K562 (cell line): ENCODE data around the gene CLASP1. TPM values are rescaled to one million over a fixed set of nuclear protein-coding genes. Genes with fewer than 3 reads are reported as not detected.

ENCODE experiments used
- ATAC-seq: fragments of 200-7000 bp; cut with Tn5 transposase; 3 replicates; pipeline ENCODE4 v1.9.1; 2020; ENCODE audit warnings: moderate library complexity
- BruUV-seq: library from RNA; stranded (reverse); fragments of 400-500 nt; replicated peaks from 2 replicates; lab custom pipeline; 2021; lab: Mats Ljungman, UMichigan
- CTCF ChIA-PET: fragments of 300-600 bp; formaldehyde crosslinking; extraction: SDS; loops from one replicate; lab custom pipeline; 2021; ENCODE audit warnings: low intra/inter-chr PET ratio; lab: Yijun Ruan, JAX
- POLR2A ChIA-PET: fragments of 300-600, 350-650 bp; sonication (Branson Sonifier 250); formaldehyde crosslinking; extraction: SDS; loops from one replicate; lab custom pipeline; 2021; ENCODE audit warnings: antibody characterized with exemption, inconsistent platforms; lab: Yijun Ruan, JAX
- DNase-seq, 4 experiments: peaks; one replicate each; pipeline versions ENCODE4 v3.0.0 to v3.0.0-alpha.2; 2011 to 2018; ENCODE audit warnings: low spot score in 3 of 4, mixed read lengths in 3 of 4; ENCODE audit errors: extremely low read depth in 1 of 4
- FAIRE-seq: peaks from 2 replicates; lab custom pipeline; 2011; peaks lifted over from hg19 to GRCh38; lab: Jason Lieb, UNC
- H2AFZ ChIP-seq: 2 replicates; pipeline ENCODE4 v1.6.0; 2011; ENCODE audit warnings: low read depth, low read length, control low read depth, inconsistent platforms
- H3K27ac ChIP-seq: fragments of 200-600 bp; 3 replicates; pipeline ENCODE4 v1.8.0; 2011; ENCODE audit warnings: low read depth, mild to moderate bottlenecking, control low read depth, inconsistent platforms, low read length, moderate library complexity, mixed read lengths; ENCODE audit errors: extremely low read depth
- H3K27me3 ChIP-seq, 2 experiments: fragments of 300-600 bp in 1 of 2; 2 replicates in 1 of 2; 3 replicates in 1 of 2; pipeline versions ENCODE4 v1.6.0 to v1.8.0; 2011; ENCODE audit warnings: inconsistent platforms in 2 of 2, low read length in 2 of 2, mild to moderate bottlenecking in 1 of 2, mixed read lengths in 1 of 2, moderate library complexity in 1 of 2; ENCODE audit not compliant: control insufficient read depth in 2 of 2, insufficient read depth in 2 of 2
- H3K36me3 ChIP-seq: fragments of 300-600 bp; 3 replicates; pipeline ENCODE4 v1.8.0; 2011; ENCODE audit warnings: mild to moderate bottlenecking, low read length, inconsistent platforms; ENCODE audit not compliant: control insufficient read depth, insufficient read depth
- H3K4me1 ChIP-seq, 2 experiments: fragments of 200-600 bp in 1 of 2; replicated peaks in 1 of 2; 2 replicates in 1 of 2; 3 replicates in 1 of 2; pipeline versions ENCODE4 v1.5.1 to v1.8.0; 2011; ENCODE audit warnings: inconsistent platforms in 2 of 2, low read length in 2 of 2, mild to moderate bottlenecking in 1 of 2, mixed read lengths in 1 of 2, moderate library complexity in 1 of 2; ENCODE audit not compliant: control insufficient read depth in 2 of 2, insufficient read depth in 2 of 2
- H3K4me2 ChIP-seq: 2 replicates; pipeline ENCODE4 v1.6.1; 2011; ENCODE audit warnings: low read length, control low read depth, inconsistent platforms, mixed read lengths; ENCODE audit not compliant: insufficient read depth
- H3K4me3 ChIP-seq: fragments of 200-600 bp; sonication (generic), shearing (Covaris generic); 2 replicates; pipeline ENCODE4 v1.5.1; 2016; ENCODE audit warnings: control low read depth, inconsistent platforms
- H3K79me2 ChIP-seq: fragments of 200-600 bp; 3 replicates; pipeline ENCODE4 v1.8.0; 2011; ENCODE audit warnings: low read length, inconsistent platforms; ENCODE audit not compliant: control insufficient read depth, insufficient read depth
- H3K9ac ChIP-seq, 2 experiments: 2 replicates each; pipeline versions ENCODE4 v1.6.0 to v1.6.1; 2011; ENCODE audit warnings: low read depth in 2 of 2, low read length in 2 of 2, control low read depth in 1 of 2, inconsistent platforms in 1 of 2, mild to moderate bottlenecking in 1 of 2, mixed read lengths in 1 of 2; ENCODE audit not compliant: insufficient read depth in 1 of 2
- H3K9me1 ChIP-seq: one replicate; pipeline ENCODE4 v1.6.0; 2011; ENCODE audit warnings: inconsistent platforms, mild to moderate bottlenecking, low read length, moderate library complexity; ENCODE audit not compliant: control insufficient read depth, insufficient read depth
- H3K9me3 ChIP-seq: replicated peaks from 2 replicates; pipeline ENCODE4 v1.5.1; 2011; ENCODE audit warnings: low read depth, low read length, inconsistent platforms; ENCODE audit not compliant: control insufficient read depth, insufficient read depth
- H4K20me1 ChIP-seq: replicated peaks from 2 replicates; pipeline ENCODE4 v1.6.1; 2011; ENCODE audit warnings: low read length, inconsistent platforms, mixed read lengths; ENCODE audit not compliant: control insufficient read depth, insufficient read depth
- CBFA2T2 ChIP-seq: fragments of 450-650 bp; conservative IDR thresholded peaks from 2 replicates; pipeline ENCODE4 v1.6.1; 2017; ENCODE audit warnings: mild to moderate bottlenecking
- CHD1 ChIP-seq: fragments of 200-600 bp; sonication (generic); IDR thresholded peaks from one replicate; pipeline ENCODE4 v1.6.1; 2012; ENCODE audit warnings: mild to moderate bottlenecking, moderate library complexity, low read length, inconsistent platforms
- FIP1L1 ChIP-seq: fragments of 200-400 bp; formaldehyde crosslinking; IDR thresholded peaks from 2 replicates; pipeline ENCODE4 v1.6.1; 2018; ENCODE audit warnings: mild to moderate bottlenecking, low read depth, low read length; ENCODE audit not compliant: poor library complexity, severe bottlenecking
- MAFK ChIP-seq: IDR thresholded peaks from 2 replicates; pipeline ENCODE4 v1.6.1; 2011; ENCODE audit warnings: low read length, improper control_type of control experiment
- NFIX ChIP-seq: fragments of 250-450 bp; sonication (Bioruptor Pico); IDR thresholded peaks from 2 replicates; pipeline ENCODE4 v1.4.0; 2020; ENCODE audit warnings: low read depth, mild to moderate bottlenecking, moderate library complexity
- PYGO2 ChIP-seq: fragments of 450-650 bp; IDR thresholded peaks from 2 replicates; pipeline ENCODE4 v1.6.1; 2016; ENCODE audit warnings: mild to moderate bottlenecking, missing genetic modification characterization, moderate library complexity, missing compliant biosample characterization
- SMARCA5 ChIP-seq: fragments of 450-650 bp; IDR thresholded peaks from 2 replicates; pipeline ENCODE4 v1.6.1; 2016
- TAF1 ChIP-seq: IDR thresholded peaks from 2 replicates; pipeline ENCODE4 v1.6.1; 2011; ENCODE audit warnings: mild to moderate bottlenecking, low read length, moderate library complexity; ENCODE audit not compliant: insufficient read depth, control insufficient read depth, severe bottlenecking; ENCODE audit errors: extremely low read depth
- ZC3H4 ChIP-seq: sonication (generic); formaldehyde crosslinking; IDR thresholded peaks from 2 replicates; pipeline ENCODE4 v1.9.0; 2021; ENCODE audit warnings: missing genetic modification reagents, borderline replicate concordance
- ZEB2 ChIP-seq: fragments of 450-650 bp; IDR thresholded peaks from 2 replicates; pipeline ENCODE4 v1.6.1; 2016
- ZNF12 ChIP-seq: sonication (generic); formaldehyde crosslinking; IDR thresholded peaks from 2 replicates; pipeline ENCODE4 v1.4.0; 2020; ENCODE audit warnings: mild to moderate bottlenecking, missing genetic modification reagents
- ZNF639 ChIP-seq, 2 experiments: fragments of 200-800 bp in 1 of 2; sonication (Bioruptor generic) in 1 of 2; sonication (generic) in 1 of 2; formaldehyde crosslinking in 1 of 2; IDR thresholded peaks in 1 of 2; conservative IDR thresholded peaks in 1 of 2; 2 replicates each; pipeline versions ENCODE4 v1.5.0 to v1.6.1; 2016 to 2020; ENCODE audit warnings: missing compliant biosample characterization in 1 of 2, missing genetic modification characterization in 1 of 2, missing genetic modification reagents in 1 of 2
- WGBS: fragments of 100-300 bp; shearing (Covaris generic); methylation state at CpG from one replicate; pipeline ENCODE4 v1.1.6; 2016; ENCODE audit warnings: low coverage, mixed read lengths; ENCODE audit not compliant: insufficient coverage; ENCODE audit errors: missing lambda C conversion rate; 5-methylcytosine and 5-hydroxymethylcytosine counted together
- in situ Hi-C: fragments of 300-500 bp; cut with MboI; formaldehyde crosslinking; loops from 4 replicates; pipeline ENCODE4 v1.15.0; 2018; ENCODE audit warnings: inconsistent platforms, mixed read lengths
- intact Hi-C: fragments of 100-400 bp; cut with micrococcal nuclease; formaldehyde crosslinking; loops from 2 replicates; pipeline ENCODE4 v1.14.2; 2022
- polyA plus RNA-seq, 8 experiments: library from polyadenylated mRNA; depleted of rRNA in 4 of 8; stranded (reverse) in 5 of 8; unstranded in 3 of 8; fragments of >200 nt; fragmentation: Nextera tagmentation in 2 of 8; fragmentation: Illumina TruSeq in 1 of 8; extraction: Ambion mirVana in 2 of 8; extraction: Trizol in 1 of 8; gene quantifications; 2 replicates each; pipeline versions ENCODE4 v1.2.1 to v1.2.3, GENCODE V29; 2011 to 2014; ENCODE audit warnings: inconsistent platforms in 1 of 8, missing spikeins in 1 of 8
- total RNA-seq, 7 experiments: library from RNA; depleted of rRNA in 6 of 7; stranded (reverse); fragments of >200 nt in 6 of 7; fragmentation: Illumina TruSeq in 2 of 7; extraction: Trizol in 2 of 7; gene quantifications; 2 replicates each; pipeline versions ENCODE4 v1.2.1 to v1.2.3, GENCODE V29; 2011 to 2021; ENCODE audit warnings: low replicate concordance in 1 of 7
- TF ChIP-seq, protein P1 (sequence below): fragments of 450-650 bp; IDR thresholded peaks from 2 replicates; pipeline ENCODE4 v1.6.1; 2016; ENCODE audit warnings: missing biosample characterization, missing genetic modification characterization
- TF ChIP-seq, protein P2 (sequence below): fragments of 450-650 bp; IDR thresholded peaks from 2 replicates; pipeline ENCODE4 v1.7.0; 2016; ENCODE audit warnings: borderline replicate concordance
- TF ChIP-seq, protein P3 (sequence below): fragments of 450-650 bp; IDR thresholded peaks from 2 replicates; pipeline ENCODE4 v1.6.1; 2018; ENCODE audit not compliant: partially characterized antibody

CLASP1 gene
- total and polyA plus RNA-seq, 9 of the 15 experiments (the other 6 are each of a cell fraction or from before 2014, with no cell fraction given): 1.7 to 40.3 (median 20.7) TPM

GRCh38 chr2:121346859-121347258 lies 302.4 kb downstream of the CLASP1 start:
- WGBS: 88% methylated on average over 8 of the region's 8 CpGs
- no peak for FAIRE-seq
- ChIA-PET POLR2A (interaction anchor here (0.6 to 1.9 kb wide), 4 partner anchors 9 to 93 kb away, joined by 3 to 6 read pairs (median 4); no protein-coding TSS in a partner anchor), CTCF (no interaction called here)
- H3K36me3 ChIP-seq: peaks cover 64% of the 10 kb centered on the region; the same call in 2 of the 3 replicates
- no TSS peak for BruUV-seq
- H3K9me3 ChIP-seq: no peaks in the 10 kb centered on the region
- no peak for DNase-seq
- H3K9me1 ChIP-seq: no peaks in the 10 kb centered on the region
- H3K9ac ChIP-seq: no peak overlapping the region
- no peaks in the 10 kb centered on the region for H3K27me3 ChIP-seq
- H3K27ac ChIP-seq: no peak overlapping the region
- no peaks in the 10 kb centered on the region for H3K79me2 ChIP-seq
- intact Hi-C loops: no loop called here
- no peaks in the 10 kb centered on the region for H4K20me1 ChIP-seq
- H3K4me1 ChIP-seq: no peaks in the 10 kb centered on the region
- H3K4me2 ChIP-seq: no peak overlapping the region
- H2AFZ ChIP-seq: no peak overlapping the region
- no peak overlapping the region for H3K4me3 ChIP-seq
- no peak for ATAC-seq
- in situ Hi-C loops: loop anchor here (25.0 kb wide), 1 partner anchor 660 kb away; no protein-coding TSS in a partner anchor
- TF ChIP-seq TAF1 (no peak), NFIX (CRISPR knock-in tag) (no peak), ZC3H4 (CRISPR knock-in tag) (no peak), CHD1 (no peak), ZNF639 (CRISPR knock-in tag; conservative IDR thresholded peaks at IDR 0.05 in 1 of 2, IDR thresholded peaks at IDR 0.05 in 1 of 2) (no peak), ZEB2 (no peak), FIP1L1 (no peak), PYGO2 (tag) (no peak), MAFK (no peak), SMARCA5 (no peak), ZNF12 (CRISPR knock-in tag) (no peak), CBFA2T2 (no peak)
- TF ChIP-seq, protein P1, sequence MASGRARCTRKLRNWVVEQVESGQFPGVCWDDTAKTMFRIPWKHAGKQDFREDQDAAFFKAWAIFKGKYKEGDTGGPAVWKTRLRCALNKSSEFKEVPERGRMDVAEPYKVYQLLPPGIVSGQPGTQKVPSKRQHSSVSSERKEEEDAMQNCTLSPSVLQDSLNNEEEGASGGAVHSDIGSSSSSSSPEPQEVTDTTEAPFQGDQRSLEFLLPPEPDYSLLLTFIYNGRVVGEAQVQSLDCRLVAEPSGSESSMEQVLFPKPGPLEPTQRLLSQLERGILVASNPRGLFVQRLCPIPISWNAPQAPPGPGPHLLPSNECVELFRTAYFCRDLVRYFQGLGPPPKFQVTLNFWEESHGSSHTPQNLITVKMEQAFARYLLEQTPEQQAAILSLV: no peak
- TF ChIP-seq, protein P2, sequence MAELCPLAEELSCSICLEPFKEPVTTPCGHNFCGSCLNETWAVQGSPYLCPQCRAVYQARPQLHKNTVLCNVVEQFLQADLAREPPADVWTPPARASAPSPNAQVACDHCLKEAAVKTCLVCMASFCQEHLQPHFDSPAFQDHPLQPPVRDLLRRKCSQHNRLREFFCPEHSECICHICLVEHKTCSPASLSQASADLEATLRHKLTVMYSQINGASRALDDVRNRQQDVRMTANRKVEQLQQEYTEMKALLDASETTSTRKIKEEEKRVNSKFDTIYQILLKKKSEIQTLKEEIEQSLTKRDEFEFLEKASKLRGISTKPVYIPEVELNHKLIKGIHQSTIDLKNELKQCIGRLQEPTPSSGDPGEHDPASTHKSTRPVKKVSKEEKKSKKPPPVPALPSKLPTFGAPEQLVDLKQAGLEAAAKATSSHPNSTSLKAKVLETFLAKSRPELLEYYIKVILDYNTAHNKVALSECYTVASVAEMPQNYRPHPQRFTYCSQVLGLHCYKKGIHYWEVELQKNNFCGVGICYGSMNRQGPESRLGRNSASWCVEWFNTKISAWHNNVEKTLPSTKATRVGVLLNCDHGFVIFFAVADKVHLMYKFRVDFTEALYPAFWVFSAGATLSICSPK: no peak
- TF ChIP-seq, protein P3, sequence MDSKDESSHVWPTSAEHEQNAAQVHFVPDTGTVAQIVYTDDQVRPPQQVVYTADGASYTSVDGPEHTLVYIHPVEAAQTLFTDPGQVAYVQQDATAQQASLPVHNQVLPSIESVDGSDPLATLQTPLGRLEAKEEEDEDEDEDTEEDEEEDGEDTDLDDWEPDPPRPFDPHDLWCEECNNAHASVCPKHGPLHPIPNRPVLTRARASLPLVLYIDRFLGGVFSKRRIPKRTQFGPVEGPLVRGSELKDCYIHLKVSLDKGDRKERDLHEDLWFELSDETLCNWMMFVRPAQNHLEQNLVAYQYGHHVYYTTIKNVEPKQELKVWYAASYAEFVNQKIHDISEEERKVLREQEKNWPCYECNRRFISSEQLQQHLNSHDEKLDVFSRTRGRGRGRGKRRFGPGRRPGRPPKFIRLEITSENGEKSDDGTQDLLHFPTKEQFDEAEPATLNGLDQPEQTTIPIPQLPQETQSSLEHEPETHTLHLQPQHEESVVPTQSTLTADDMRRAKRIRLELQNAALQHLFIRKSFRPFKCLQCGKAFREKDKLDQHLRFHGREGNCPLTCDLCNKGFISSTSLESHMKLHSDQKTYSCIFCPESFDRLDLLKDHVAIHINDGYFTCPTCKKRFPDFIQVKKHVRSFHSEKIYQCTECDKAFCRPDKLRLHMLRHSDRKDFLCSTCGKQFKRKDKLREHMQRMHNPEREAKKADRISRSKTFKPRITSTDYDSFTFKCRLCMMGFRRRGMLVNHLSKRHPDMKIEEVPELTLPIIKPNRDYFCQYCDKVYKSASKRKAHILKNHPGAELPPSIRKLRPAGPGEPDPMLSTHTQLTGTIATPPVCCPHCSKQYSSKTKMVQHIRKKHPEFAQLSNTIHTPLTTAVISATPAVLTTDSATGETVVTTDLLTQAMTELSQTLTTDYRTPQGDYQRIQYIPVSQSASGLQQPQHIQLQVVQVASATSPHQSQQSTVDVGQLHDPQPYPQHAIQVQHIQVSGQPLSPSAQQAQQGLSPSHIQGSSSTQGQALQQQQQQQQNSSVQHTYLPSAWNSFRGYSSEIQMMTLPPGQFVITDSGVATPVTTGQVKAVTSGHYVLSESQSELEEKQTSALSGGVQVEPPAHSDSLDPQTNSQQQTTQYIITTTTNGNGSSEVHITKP: no peak
